Measurements from ENCODE around the gene CYFIP1.

- TF ChIP-seq CHD2 (IDR thresholded peaks at IDR 0.05; ENCODE audit: low read length, partially characterized antibody): no peak
- TF ChIP-seq HOXA7 (CRISPR knock-in tag; IDR thresholded peaks at IDR 0.05): no peak
- no peak for TF ChIP-seq POLR2A (IDR thresholded peaks at IDR 0.05; ENCODE audit: low read length)
- TF ChIP-seq MYC (IDR thresholded peaks at IDR 0.05; ENCODE audit: borderline replicate concordance, low read length): no peak
- TF ChIP-seq EP300 (IDR thresholded peaks at IDR 0.05): no peak
- no peak for TF ChIP-seq CTCF (IDR thresholded peaks at IDR 0.05)
- TF ChIP-seq ESRRA (IDR thresholded peaks at IDR 0.05; ENCODE audit: borderline replicate concordance, low read length): no peak
- TF ChIP-seq NFE2L2 (conservative IDR thresholded peaks at IDR 0.05; ENCODE audit: low read length): no peak
- TF ChIP-seq MAZ (IDR thresholded peaks at IDR 0.05; ENCODE audit: borderline replicate concordance, low read depth, low read length): no peak
- no peak for TF ChIP-seq HOXB13 (CRISPR knock-in tag; IDR thresholded peaks at IDR 0.05; ENCODE audit: low read depth)
- no peak for TF ChIP-seq HEYL (CRISPR knock-in tag; IDR thresholded peaks at IDR 0.05)
- no peak for TF ChIP-seq TP53 (CRISPR knock-in tag; IDR thresholded peaks at IDR 0.05)
- no peak for TF ChIP-seq BCL3 (IDR thresholded peaks at IDR 0.05)
- no peak for TF ChIP-seq POLR2AphosphoS2 (conservative IDR thresholded peaks at IDR 0.05; ENCODE audit: low read length)
These were observed 5.4 kb downstream of the CYFIP1 start for GRCh38 chr15:22974745-22975144.
